CD4-positive, CD25-positive, alpha-beta regulatory T cell (primary cell): ENCODE data around the gene PRR16. TPM values are rescaled to one million over a fixed set of nuclear protein-coding genes. Genes with fewer than 3 reads are reported as not detected.

ENCODE experiments used
- ATAC-seq, 2 donors: fragments of 150-1000 bp; cut with Tn5 transposase; one replicate each; pipeline ENCODE4 v1.10.0; 2021; ENCODE audit warnings: low read depth in 2 of 2, moderate number of reproducible peaks in 2 of 2, moderate library complexity in 1 of 2
- DNase-seq, 3 donors: peaks; one replicate each; pipeline versions ENCODE4 v3.0.0 to v3.0.0-alpha.2; 2012 to 2022; ENCODE audit warnings: mixed read lengths in 1 of 3
- H3K27ac ChIP-seq: one replicate; pipeline ENCODE4 v1.7.0; 2013; ENCODE audit warnings: mild to moderate bottlenecking, low read length; ENCODE audit not compliant: insufficient read depth, poor library complexity, severe bottlenecking
- H3K27me3 ChIP-seq: one replicate; pipeline ENCODE4 v1.7.0; 2013; ENCODE audit warnings: low read length; ENCODE audit not compliant: control insufficient read depth, insufficient read depth
- H3K36me3 ChIP-seq: one replicate; pipeline ENCODE4 v1.7.0; 2013; ENCODE audit warnings: mild to moderate bottlenecking, low read length, moderate library complexity; ENCODE audit not compliant: control insufficient read depth, insufficient read depth
- H3K4me1 ChIP-seq: 2 replicates; pipeline ENCODE4 v1.7.0; 2013; ENCODE audit warnings: mild to moderate bottlenecking, low read length; ENCODE audit not compliant: insufficient read depth, control insufficient read depth, poor library complexity, severe bottlenecking
- H3K4me3 ChIP-seq: one replicate; pipeline ENCODE4 v1.7.0; 2013; ENCODE audit warnings: low read depth, mild to moderate bottlenecking, low read length, moderate library complexity
- H3K9me3 ChIP-seq, 2 experiments: 1 replicate in 1 of 2; 2 replicates in 1 of 2; pipeline ENCODE4 v1.7.0; 2013; ENCODE audit warnings: low read length in 2 of 2, mild to moderate bottlenecking in 1 of 2, moderate library complexity in 1 of 2; ENCODE audit not compliant: control insufficient read depth in 2 of 2
- H3K27ac Mint-ChIP-seq, 3 donors: one replicate each; pipeline ENCODE4 v1.8.0; 2020 to 2022; ENCODE audit warnings: mild to moderate bottlenecking in 3 of 3, mixed read lengths in 3 of 3, moderate library complexity in 2 of 3
- H3K27me3 Mint-ChIP-seq: one replicate; pipeline ENCODE4 v1.8.0; 2022; ENCODE audit warnings: mild to moderate bottlenecking, mixed read lengths
- H3K36me3 Mint-ChIP-seq: one replicate; pipeline ENCODE4 v1.8.0; 2020; ENCODE audit warnings: mixed read lengths
- H3K4me1 Mint-ChIP-seq, 4 donors: one replicate each; pipeline ENCODE4 v1.8.0; 2020 to 2022; ENCODE audit warnings: mixed read lengths in 4 of 4, mild to moderate bottlenecking in 1 of 4
- H3K4me3 Mint-ChIP-seq, 4 donors: one replicate each; pipeline ENCODE4 v1.8.0; 2020 to 2022; ENCODE audit warnings: mild to moderate bottlenecking in 4 of 4, mixed read lengths in 4 of 4, moderate library complexity in 3 of 4
- H3K9me3 Mint-ChIP-seq, 7 donors: one replicate each; pipeline ENCODE4 v1.8.0; 2020 to 2022; ENCODE audit warnings: mixed read lengths in 7 of 7, mild to moderate bottlenecking in 3 of 7, moderate library complexity in 2 of 7
- polyA plus RNA-seq, 4 donors: library from polyadenylated mRNA; unstranded; fragments of 300-500 nt; fragmentation: Illumina TruSeq; gene quantifications; one replicate each; pipeline ENCODE4 v1.2.3, GENCODE V29; 2021
- total RNA-seq: library from RNA; stranded (reverse); gene quantifications from one replicate; pipeline ENCODE4 v1.2.3, GENCODE V29; 2022

Gene PRR16
- total and polyA plus RNA-seq, 5 donors from 2014 or later = not detected

DNA sequence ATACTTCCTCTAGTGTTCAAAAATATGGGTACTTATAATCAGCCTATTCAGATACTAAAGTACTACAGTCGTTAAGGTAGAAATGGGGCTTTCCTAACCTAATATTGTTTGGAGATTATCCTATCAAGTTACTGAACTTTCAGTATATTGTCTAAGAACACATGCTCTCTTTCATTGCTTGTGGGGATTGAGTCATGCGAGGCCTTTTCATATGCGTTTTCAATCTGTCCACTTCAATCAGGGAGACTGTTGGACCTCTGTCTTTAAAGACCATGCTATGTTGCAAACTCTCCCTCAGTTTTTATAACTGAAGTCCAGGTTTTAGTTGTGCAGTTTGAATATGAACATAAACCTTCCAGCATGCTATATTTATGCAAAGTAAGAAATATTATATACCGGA lies 15.0 kb downstream of the PRR16 start:
- DNase-seq = no peak
- Mint-ChIP-seq H3K9me3 (peaks cover 0 to 6% (median 0%) of the 10 kb centered on the region in 7 donors), H3K27ac (no peak overlapping the region), H3K27me3 (no peaks in the 10 kb centered on the region), H3K36me3 (no peaks in the 10 kb centered on the region), H3K4me1 (no peaks in the 10 kb centered on the region), H3K4me3 (no peak overlapping the region)
- ATAC-seq = no peak
- no peaks in the 10 kb centered on the region for H3K36me3 ChIP-seq
- H3K9me3 ChIP-seq = no peaks in the 10 kb centered on the region
- H3K4me3 ChIP-seq = no peak overlapping the region
- H3K4me1 ChIP-seq = no peaks in the 10 kb centered on the region
- no peaks in the 10 kb centered on the region for H3K27me3 ChIP-seq
- H3K27ac ChIP-seq = no peak overlapping the region

DNA sequence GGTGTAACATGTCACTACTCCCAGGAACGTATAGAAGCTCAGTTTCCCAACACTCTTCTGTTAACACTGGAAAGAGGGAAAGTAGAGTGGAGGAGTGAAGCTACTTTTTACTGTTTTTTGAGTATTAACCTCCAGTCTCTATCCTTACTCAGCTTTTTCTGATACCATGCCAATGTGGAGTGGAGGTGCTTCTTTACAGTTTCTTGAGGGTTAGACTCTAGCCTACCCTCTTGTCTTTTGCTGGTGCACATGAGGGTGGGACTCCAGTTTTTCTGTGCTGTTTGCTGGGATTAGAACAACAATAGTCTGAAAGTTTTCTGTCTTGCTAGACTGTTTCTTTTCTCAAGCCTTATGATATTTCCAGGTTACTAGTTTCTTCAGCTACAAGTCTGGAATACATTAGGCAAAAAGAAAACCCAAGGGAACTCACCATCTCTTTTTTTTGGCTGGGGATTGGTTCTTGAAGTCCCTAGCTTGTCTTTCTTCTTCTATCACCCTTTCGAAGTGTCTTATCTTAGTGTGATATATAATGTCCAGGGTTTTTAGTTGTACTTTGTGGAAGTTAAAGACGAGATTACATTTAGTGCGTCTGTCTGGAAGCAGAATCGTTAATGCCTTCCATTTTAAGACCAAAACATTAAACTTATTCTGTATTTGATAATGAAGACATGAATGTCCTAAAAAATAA lies 35.9 kb downstream of the PRR16 start:
- ATAC-seq = no peak
- H3K4me3 Mint-ChIP-seq = peak overlapping the region in 1 of 4 donors; percentile 38
- Histone ChIP-seq H3K4me1 (no peaks in the 10 kb centered on the region), H3K9me3 (peaks cover 0 to 2% of the 10 kb centered on the region in 2 experiments), H3K4me3 (no peak overlapping the region), H3K36me3 (no peaks in the 10 kb centered on the region), H3K27ac (no peak overlapping the region), H3K27me3 (no peaks in the 10 kb centered on the region)
- H3K27me3 Mint-ChIP-seq = no peaks in the 10 kb centered on the region
- H3K9me3 Mint-ChIP-seq = peaks cover 1 to 6% (median 5%) of the 10 kb centered on the region in 7 donors
- H3K27ac Mint-ChIP-seq = no peak overlapping the region
- H3K4me1 Mint-ChIP-seq = no peaks in the 10 kb centered on the region
- H3K36me3 Mint-ChIP-seq = no peaks in the 10 kb centered on the region
- no peak for DNase-seq

DNA sequence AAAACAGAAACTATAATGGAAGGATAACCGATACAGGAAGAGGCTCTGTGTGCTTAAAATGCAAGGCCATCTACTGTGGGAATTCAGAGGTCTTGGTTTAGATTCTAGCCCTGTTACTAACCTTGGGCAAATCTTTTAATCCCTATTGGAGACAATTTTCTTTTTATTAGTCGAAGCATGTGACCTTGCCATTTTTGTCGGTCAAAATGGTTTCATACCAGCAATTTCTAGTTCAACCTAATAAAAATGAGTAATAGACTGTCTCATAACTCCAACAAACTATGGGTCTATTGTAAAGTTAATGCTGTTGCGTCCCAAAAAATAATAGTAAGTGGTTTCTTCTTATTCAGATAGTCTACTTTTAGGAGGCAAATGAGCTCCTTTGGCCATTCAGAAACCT lies 38.4 kb downstream of the PRR16 start:
- no peak overlapping the region for H3K27ac ChIP-seq
- H3K27ac Mint-ChIP-seq = no peak overlapping the region
- no peaks in the 10 kb centered on the region for H3K36me3 Mint-ChIP-seq
- DNase-seq = no peak
- no peak overlapping the region for H3K4me3 Mint-ChIP-seq
- no peaks in the 10 kb centered on the region for H3K27me3 Mint-ChIP-seq
- H3K4me1 Mint-ChIP-seq = no peaks in the 10 kb centered on the region
- H3K36me3 ChIP-seq = no peaks in the 10 kb centered on the region
- no peaks in the 10 kb centered on the region for H3K4me1 ChIP-seq
- H3K9me3 Mint-ChIP-seq = peaks cover 1 to 6% (median 4%) of the 10 kb centered on the region in 7 donors
- no peak overlapping the region for H3K4me3 ChIP-seq
- ATAC-seq = no peak
- H3K9me3 ChIP-seq = peaks cover 0 to 2% of the 10 kb centered on the region in 2 experiments
- no peaks in the 10 kb centered on the region for H3K27me3 ChIP-seq

GRCh38 chr5:120503341-120503740 lies 39.2 kb downstream of the PRR16 start:
- Histone ChIP-seq H3K9me3 (peaks cover 0 to 2% of the 10 kb centered on the region in 2 experiments), H3K27me3 (no peaks in the 10 kb centered on the region), H3K4me3 (no peak overlapping the region), H3K36me3 (no peaks in the 10 kb centered on the region), H3K27ac (no peak overlapping the region), H3K4me1 (no peaks in the 10 kb centered on the region)
- Mint-ChIP-seq H3K9me3 (peaks cover 1 to 8% (median 6%) of the 10 kb centered on the region in 7 donors), H3K27me3 (no peaks in the 10 kb centered on the region), H3K36me3 (no peaks in the 10 kb centered on the region), H3K27ac (no peak overlapping the region), H3K4me3 (no peak overlapping the region), H3K4me1 (no peaks in the 10 kb centered on the region)
- ATAC-seq = no peak
- no peak for DNase-seq

GRCh38 chr5:120504057-120504456 lies 40.0 kb downstream of the PRR16 start:
- H3K4me3 ChIP-seq = no peak overlapping the region
- H3K9me3 ChIP-seq = peaks cover 0 to 2% of the 10 kb centered on the region in 2 experiments
- H3K36me3 Mint-ChIP-seq = no peaks in the 10 kb centered on the region
- H3K4me3 Mint-ChIP-seq = no peak overlapping the region
- H3K4me1 Mint-ChIP-seq = no peaks in the 10 kb centered on the region
- no peak for DNase-seq
- peaks cover 1 to 8% (median 6%) of the 10 kb centered on the region in 7 donors for H3K9me3 Mint-ChIP-seq
- H3K27me3 Mint-ChIP-seq = no peaks in the 10 kb centered on the region
- ATAC-seq = no peak
- no peak overlapping the region for H3K27ac Mint-ChIP-seq
- H3K36me3 ChIP-seq = no peaks in the 10 kb centered on the region
- H3K27me3 ChIP-seq = no peaks in the 10 kb centered on the region
- H3K27ac ChIP-seq = no peak overlapping the region
- no peaks in the 10 kb centered on the region for H3K4me1 ChIP-seq

DNA sequence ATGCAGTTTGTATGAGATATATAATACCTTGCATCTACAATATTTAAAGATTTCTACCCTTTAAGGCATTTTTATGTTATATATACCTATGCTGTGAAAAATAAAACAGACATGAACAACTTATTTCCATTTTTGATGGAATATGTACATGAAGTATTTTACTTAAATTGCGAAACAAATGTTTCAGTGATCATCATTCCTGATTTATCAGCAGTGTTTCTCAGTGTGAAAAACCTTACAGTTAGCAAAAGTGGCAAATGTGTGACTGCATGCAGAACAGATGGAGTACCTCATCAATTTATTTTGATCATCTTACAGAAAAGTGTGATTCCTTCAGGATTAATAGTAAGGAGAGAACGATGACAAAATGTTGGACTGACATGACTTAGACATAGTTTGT lies 43.1 kb downstream of the PRR16 start:
- Mint-ChIP-seq H3K4me1 (no peaks in the 10 kb centered on the region), H3K36me3 (no peaks in the 10 kb centered on the region), H3K27me3 (no peaks in the 10 kb centered on the region), H3K9me3 (peaks cover 1 to 8% (median 4%) of the 10 kb centered on the region in 7 donors), H3K27ac (no peak overlapping the region), H3K4me3 (no peak overlapping the region)
- Histone ChIP-seq H3K4me3 (no peak overlapping the region), H3K9me3 (peaks cover 0 to 2% of the 10 kb centered on the region in 2 experiments), H3K27me3 (no peaks in the 10 kb centered on the region), H3K4me1 (no peaks in the 10 kb centered on the region), H3K27ac (no peak overlapping the region), H3K36me3 (no peaks in the 10 kb centered on the region)
- ATAC-seq (no peak), DNase-seq (no peak)

GRCh38 chr5:120507800-120508463 lies 43.8 kb downstream of the PRR16 start:
- H3K27ac Mint-ChIP-seq = no peak overlapping the region
- H3K4me3 Mint-ChIP-seq = no peak overlapping the region
- peaks cover 1 to 10% (median 4%) of the 10 kb centered on the region in 7 donors for H3K9me3 Mint-ChIP-seq
- no peak for ATAC-seq
- Histone ChIP-seq H3K9me3 (no peaks in the 10 kb centered on the region), H3K36me3 (no peaks in the 10 kb centered on the region), H3K27ac (no peak overlapping the region), H3K27me3 (no peaks in the 10 kb centered on the region), H3K4me1 (no peaks in the 10 kb centered on the region), H3K4me3 (no peak overlapping the region)
- H3K27me3 Mint-ChIP-seq = no peaks in the 10 kb centered on the region
- H3K36me3 Mint-ChIP-seq = no peaks in the 10 kb centered on the region
- DNase-seq = no peak
- H3K4me1 Mint-ChIP-seq = no peaks in the 10 kb centered on the region

- no peaks in the 10 kb centered on the region for H3K4me1 ChIP-seq
- H3K9me3 Mint-ChIP-seq = peaks cover under 1 to 8% (median 4%) of the 10 kb centered on the region in 7 donors
- H3K27ac ChIP-seq = no peak overlapping the region
Observed at GRCh38 chr5:120509053-120509452, 45.0 kb downstream of the PRR16 start.

More at GRCh38 chr5:120509053-120509452, 45.0 kb downstream of the PRR16 start:
- H3K27me3 ChIP-seq = no peaks in the 10 kb centered on the region
- no peak overlapping the region for H3K4me3 ChIP-seq
- H3K27ac Mint-ChIP-seq = no peak overlapping the region
- ATAC-seq (no peak), DNase-seq (no peak)
- no peaks in the 10 kb centered on the region for H3K36me3 ChIP-seq
- no peaks in the 10 kb centered on the region for H3K4me1 Mint-ChIP-seq
- H3K9me3 ChIP-seq = no peaks in the 10 kb centered on the region
- no peaks in the 10 kb centered on the region for H3K36me3 Mint-ChIP-seq
- H3K4me3 Mint-ChIP-seq = no peak overlapping the region
- no peaks in the 10 kb centered on the region for H3K27me3 Mint-ChIP-seq
